Measurements from ENCODE around the gene TOLLIP.

DNA sequence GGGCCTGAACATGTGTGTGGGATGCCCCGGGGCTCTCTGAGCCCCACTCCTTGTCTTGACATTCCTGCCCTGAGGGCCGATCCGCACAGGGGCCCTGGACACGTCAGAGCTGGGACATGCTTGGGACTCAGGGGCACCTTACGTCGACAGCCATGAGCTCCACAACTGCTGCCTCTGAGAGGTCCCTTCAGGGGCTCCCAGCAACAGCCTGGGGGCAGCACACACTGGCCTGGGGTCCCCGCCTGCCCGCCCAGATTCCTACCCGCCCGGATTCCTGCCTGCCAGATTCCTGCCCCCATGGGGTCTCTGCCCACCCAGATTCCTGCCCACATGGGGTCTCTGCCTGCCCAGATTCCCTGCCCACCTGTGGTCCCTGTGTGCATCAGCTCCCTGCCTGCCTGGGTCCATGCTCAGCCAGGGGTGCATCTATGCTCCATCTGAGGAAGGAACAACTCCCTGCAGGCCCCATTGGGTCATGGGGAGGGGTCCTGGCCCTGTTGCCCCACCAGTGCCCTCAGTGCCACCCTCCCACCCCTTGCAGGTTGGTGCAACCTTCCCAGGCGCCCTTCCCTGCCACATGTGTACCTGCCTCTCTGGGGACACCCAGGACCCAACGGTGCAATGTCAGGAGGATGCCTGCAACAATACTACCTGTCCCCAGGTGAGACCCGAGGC, 50.9 kb downstream of the TOLLIP start:
- TF ChIP-seq CHD1 (IDR thresholded peaks at IDR 0.05; ENCODE audit: low read depth, low read length) (no peak), POLR2A (IDR thresholded peaks at IDR 0.05; ENCODE audit: low read depth, low read length) (no peak)
- TF ChIP-seq, protein P1, sequence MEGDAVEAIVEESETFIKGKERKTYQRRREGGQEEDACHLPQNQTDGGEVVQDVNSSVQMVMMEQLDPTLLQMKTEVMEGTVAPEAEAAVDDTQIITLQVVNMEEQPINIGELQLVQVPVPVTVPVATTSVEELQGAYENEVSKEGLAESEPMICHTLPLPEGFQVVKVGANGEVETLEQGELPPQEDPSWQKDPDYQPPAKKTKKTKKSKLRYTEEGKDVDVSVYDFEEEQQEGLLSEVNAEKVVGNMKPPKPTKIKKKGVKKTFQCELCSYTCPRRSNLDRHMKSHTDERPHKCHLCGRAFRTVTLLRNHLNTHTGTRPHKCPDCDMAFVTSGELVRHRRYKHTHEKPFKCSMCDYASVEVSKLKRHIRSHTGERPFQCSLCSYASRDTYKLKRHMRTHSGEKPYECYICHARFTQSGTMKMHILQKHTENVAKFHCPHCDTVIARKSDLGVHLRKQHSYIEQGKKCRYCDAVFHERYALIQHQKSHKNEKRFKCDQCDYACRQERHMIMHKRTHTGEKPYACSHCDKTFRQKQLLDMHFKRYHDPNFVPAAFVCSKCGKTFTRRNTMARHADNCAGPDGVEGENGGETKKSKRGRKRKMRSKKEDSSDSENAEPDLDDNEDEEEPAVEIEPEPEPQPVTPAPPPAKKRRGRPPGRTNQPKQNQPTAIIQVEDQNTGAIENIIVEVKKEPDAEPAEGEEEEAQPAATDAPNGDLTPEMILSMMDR (conservative IDR thresholded peaks at IDR 0.05; ENCODE audit: low read depth, low read length): no peak

Measured in IMR-90 (cell line).